GM23338 (cell line): ENCODE measurements around the gene FAF1.

Experiments
- CREB1 ChIP-seq: fragments of 250-450 bp; sonication (Bioruptor Pico); IDR thresholded peaks from 2 replicates; pipeline ENCODE4 v1.5.0; 2020; ENCODE audit warnings: low read depth, mild to moderate bottlenecking, moderate library complexity
- CTCF ChIP-seq, 2 experiments: fragments of 200-600 bp in 1 of 2; sonication (generic) in 1 of 2; conservative IDR thresholded peaks; 2 replicates each; pipeline versions ENCODE4 v1.5.1 to v1.6.1; 2016 to 2017; ENCODE audit warnings: antibody characterized with exemption in 2 of 2, low read depth in 2 of 2, mild to moderate bottlenecking in 2 of 2, moderate library complexity in 1 of 2
- ETS1 ChIP-seq: IDR thresholded peaks from 2 replicates; pipeline ENCODE4 v1.6.1; 2016; ENCODE audit warnings: antibody characterized with exemption
- EZH2 ChIP-seq: fragments of 200-600 bp; sonication (generic); IDR thresholded peaks from one replicate; pipeline ENCODE4 v1.8.0; 2017; ENCODE audit warnings: antibody characterized with exemption, mild to moderate bottlenecking, low read depth; ENCODE audit not compliant: unreplicated experiment
- EZH2phosphoT487 ChIP-seq: fragments of 200-600 bp; sonication (generic); IDR thresholded peaks from one replicate; pipeline ENCODE4 v1.8.1; 2018; ENCODE audit warnings: antibody characterized with exemption; ENCODE audit not compliant: unreplicated experiment
- JUNB ChIP-seq: IDR thresholded peaks from one replicate; pipeline ENCODE4 v1.6.1; 2016; ENCODE audit warnings: antibody characterized with exemption; ENCODE audit not compliant: unreplicated experiment
- REST ChIP-seq: IDR thresholded peaks from one replicate; pipeline ENCODE4 v1.6.1; 2018; ENCODE audit warnings: antibody characterized with exemption; ENCODE audit not compliant: unreplicated experiment
- STAT1 ChIP-seq: IDR thresholded peaks from one replicate; pipeline ENCODE4 v1.6.1; 2016; ENCODE audit warnings: antibody characterized with exemption; ENCODE audit not compliant: unreplicated experiment

- TF ChIP-seq CTCF (conservative IDR thresholded peaks at IDR 0.05; ENCODE audit: low read depth in 2 of 2): no peak
- TF ChIP-seq EZH2phosphoT487: peak; percentile 55
- TF ChIP-seq EZH2: peak; percentile 99
- TF ChIP-seq REST: no peak
- TF ChIP-seq CREB1 (CRISPR knock-in tag): no peak
- TF ChIP-seq ETS1: no peak
- TF ChIP-seq JUNB: no peak
- TF ChIP-seq STAT1: no peak
Measured at GRCh38 chr1:50424045-50424883, 535.8 kb downstream of the FAF1 start.
